Thyroid gland (tissue), 4 donors: ENCODE results near the gene MPZL1. TPM values are rescaled to one million over a fixed set of nuclear protein-coding genes. Genes with fewer than 3 reads are reported as not detected.

ENCODE experiments used
- DNase-seq, 2 donors: peaks; one replicate each; pipeline ENCODE4 v3.0.0-alpha.2; 2019
- H3K27ac ChIP-seq, 3 donors: fragments of 200-600 bp; sonication (generic); 1 replicate in 2 of 3; 2 replicates in 1 of 3; pipeline ENCODE4 v1.5.1; 2016 to 2019; ENCODE audit warnings: mild to moderate bottlenecking in 1 of 3, moderate library complexity in 1 of 3
- H3K27me3 ChIP-seq: fragments of 200-600 bp; sonication (generic); one replicate; pipeline ENCODE4 v1.5.1; 2019
- H3K36me3 ChIP-seq, 2 donors: fragments of 200-600 bp; sonication (generic); one replicate each; pipeline ENCODE4 v1.5.1; 2016 to 2019
- H3K4me1 ChIP-seq, 2 donors: fragments of 200-600 bp; sonication (generic); one replicate each; pipeline ENCODE4 v1.5.1; 2017 to 2019
- H3K4me3 ChIP-seq, 3 donors: fragments of 200-600 bp; sonication (generic); replicated peaks in 1 of 3; 1 replicate in 2 of 3; 2 replicates in 1 of 3; pipeline ENCODE4 v1.5.1; 2016; ENCODE audit warnings: mild to moderate bottlenecking in 1 of 3
- H3K9me3 ChIP-seq: fragments of 200-600 bp; sonication (generic); one replicate; pipeline ENCODE4 v1.5.1; 2017
- CTCF ChIP-seq, 6 experiments: fragments of 200-600 bp in 3 of 6; fragments of 450-650 bp in 3 of 6; sonication (generic) in 3 of 6; IDR thresholded peaks; one replicate each; pipeline ENCODE4 v1.5.1; 2016 to 2019; ENCODE audit warnings: antibody characterized with exemption in 6 of 6, mild to moderate bottlenecking in 2 of 6, inconsistent platforms in 1 of 6, moderate library complexity in 1 of 6
- POLR2A ChIP-seq, 2 donors: fragments of 450-650 bp; IDR thresholded peaks; one replicate each; pipeline ENCODE4 v1.6.1; 2017; ENCODE audit warnings: antibody characterized with exemption in 2 of 2, mild to moderate bottlenecking in 2 of 2, moderate library complexity in 1 of 2
- WGBS, 2 donors: methylation state at CpG; one replicate each; pipeline ENCODE4 v1.1.5; 2017; 5-methylcytosine and 5-hydroxymethylcytosine counted together
- intact Hi-C: fragments of 100-400 bp; cut with DNase I; formaldehyde crosslinking; loops from one replicate; pipeline ENCODE4 v1.15.1; 2023
- total RNA-seq, 4 donors: library from RNA; depleted of rRNA; stranded (reverse); fragments of >200 nt; gene quantifications; one replicate each; pipeline ENCODE4 v1.2.3, GENCODE V29; 2016

The MPZL1 gene
- total RNA-seq, 4 donors from 2014 or later = 52.6 to 90.2 (median 61.8) TPM

GRCh38 chr1:167765496-167765895 is 43.7 kb downstream of the MPZL1 start:
- Histone ChIP-seq H3K9me3 (no peaks in the 10 kb centered on the region), H3K27ac (no peak overlapping the region), H3K4me3 (no peak overlapping the region), H3K36me3 (no peaks in the 10 kb centered on the region), H3K27me3 (no peaks in the 10 kb centered on the region), H3K4me1 (no peaks in the 10 kb centered on the region)
- TF ChIP-seq POLR2A (IDR thresholded peaks at IDR 0.05) (no peak), CTCF (IDR thresholded peaks at IDR 0.05) (no peak)
- 92 to 97% methylated on average over 6 of the region's 6 CpGs for WGBS, 2 donors
- intact Hi-C loops = no loop called here
- DNase-seq = no peak

- DNase-seq = no peak
- WGBS, 2 donors = 94 to 95% methylated on average over 2 of the region's 2 CpGs
- Histone ChIP-seq H3K27ac (no peak overlapping the region), H3K4me3 (no peak overlapping the region), H3K27me3 (no peaks in the 10 kb centered on the region), H3K4me1 (no peaks in the 10 kb centered on the region), H3K36me3 (no peaks in the 10 kb centered on the region), H3K9me3 (no peaks in the 10 kb centered on the region)
- intact Hi-C loops = no loop called here
- TF ChIP-seq CTCF (IDR thresholded peaks at IDR 0.05) (no peak), POLR2A (IDR thresholded peaks at IDR 0.05) (no peak)
Measured at GRCh38 chr1:167766538-167766937, 44.8 kb downstream of the MPZL1 start.

- no peak for TF ChIP-seq CTCF (IDR thresholded peaks at IDR 0.05)
- TF ChIP-seq POLR2A (IDR thresholded peaks at IDR 0.05) = no peak
- no peaks in the 10 kb centered on the region for H3K9me3 ChIP-seq
- H3K4me3 ChIP-seq = no peak overlapping the region
- no peak overlapping the region for H3K27ac ChIP-seq
- no peak for DNase-seq
- no peaks in the 10 kb centered on the region for H3K4me1 ChIP-seq
- intact Hi-C loops = no loop called here
- H3K27me3 ChIP-seq = no peaks in the 10 kb centered on the region
- no peaks in the 10 kb centered on the region for H3K36me3 ChIP-seq
Measured at GRCh38 chr1:167767761-167768160, 46.0 kb downstream of the MPZL1 start.

GRCh38 chr1:167770127-167770526 is 48.3 kb downstream of the MPZL1 start:
- no peak for TF ChIP-seq POLR2A (IDR thresholded peaks at IDR 0.05)
- no peak for TF ChIP-seq CTCF (IDR thresholded peaks at IDR 0.05)
- 86 to 88% methylated on average over 3 of the region's 3 CpGs for WGBS, 2 donors
- H3K9me3 ChIP-seq = no peaks in the 10 kb centered on the region
- H3K36me3 ChIP-seq = no peaks in the 10 kb centered on the region
- no peak overlapping the region for H3K27ac ChIP-seq
- DNase-seq = no peak
- H3K4me3 ChIP-seq = no peak overlapping the region
- no peaks in the 10 kb centered on the region for H3K4me1 ChIP-seq
- H3K27me3 ChIP-seq = no peaks in the 10 kb centered on the region
- intact Hi-C loops = no loop called here

GRCh38 chr1:167772436-167772835 is 50.7 kb downstream of the MPZL1 start:
- intact Hi-C loops = no loop called here
- Histone ChIP-seq H3K27ac (no peak overlapping the region), H3K36me3 (no peaks in the 10 kb centered on the region), H3K4me1 (no peaks in the 10 kb centered on the region), H3K4me3 (no peak overlapping the region), H3K27me3 (no peaks in the 10 kb centered on the region), H3K9me3 (no peaks in the 10 kb centered on the region)
- WGBS, 2 donors = 94 to 95% methylated on average over 4 of the region's 4 CpGs
- TF ChIP-seq CTCF (IDR thresholded peaks at IDR 0.05) (no peak), POLR2A (IDR thresholded peaks at IDR 0.05) (no peak)
- no peak for DNase-seq
